CD4-positive, alpha-beta T cell treated with Interleukin-6 for 4 hours (primary cell): ENCODE data around the gene TACC2.
"Not testable (repeated sequence)": the region's sequence is repeated elsewhere in the genome, so short reads cannot be mapped to it uniquely, and the experiment has no call there.

ENCODE experiments used
- DNase-seq: peaks from one replicate; pipeline ENCODE4 v3.0.0-alpha.2; 2020; ENCODE audit warnings: mixed read lengths

TACC2 gene

GRCh38 chr10:122066337-122066939 lies 77.5 kb downstream of the TACC2 start:
- not testable (repeated sequence) for DNase-seq

GRCh38 chr10:122068844-122069243 lies 79.9 kb downstream of the TACC2 start:
- DNase-seq: no peak

GRCh38 chr10:122072491-122072890 lies 83.5 kb downstream of the TACC2 start:
- DNase-seq: no peak

- no peak for DNase-seq
Observed at GRCh38 chr10:122073508-122073907, 84.5 kb downstream of the TACC2 start.

GRCh38 chr10:122075171-122075570 lies 86.2 kb downstream of the TACC2 start:
- no peak for DNase-seq

- not testable (repeated sequence) for DNase-seq
Observed at GRCh38 chr10:122075876-122076275, 86.9 kb downstream of the TACC2 start.

- no peak for DNase-seq
Observed at GRCh38 chr10:122077311-122077875, 88.4 kb downstream of the TACC2 start.

GRCh38 chr10:122078326-122078725 lies 89.4 kb downstream of the TACC2 start:
- no peak for DNase-seq

GRCh38 chr10:122078965-122079795 lies 90.2 kb downstream of the TACC2 start:
- DNase-seq: no peak

GRCh38 chr10:122082616-122083477 lies 93.9 kb downstream of the TACC2 start:
- no peak for DNase-seq

GRCh38 chr10:122083478-122084025 lies 94.6 kb downstream of the TACC2 start:
- no peak for DNase-seq

- no peak for DNase-seq
Observed at GRCh38 chr10:122084286-122085041, 95.5 kb downstream of the TACC2 start.

GRCh38 chr10:122085423-122085911 lies 96.5 kb downstream of the TACC2 start:
- no peak for DNase-seq

- no peak for DNase-seq
Observed at GRCh38 chr10:122086416-122087240, 97.7 kb downstream of the TACC2 start.

GRCh38 chr10:122087436-122087835 lies 98.5 kb downstream of the TACC2 start:
- DNase-seq: no peak

GRCh38 chr10:122089311-122090017 lies 100.5 kb downstream of the TACC2 start:
- no peak for DNase-seq

- DNase-seq: no peak
Observed at GRCh38 chr10:122091722-122092121, 102.8 kb downstream of the TACC2 start.

GRCh38 chr10:122093076-122093475 lies 104.1 kb downstream of the TACC2 start:
- DNase-seq: no peak

- DNase-seq: not testable (repeated sequence)
Observed at GRCh38 chr10:122096181-122096580, 107.2 kb downstream of the TACC2 start.

- no peak for DNase-seq
Observed at GRCh38 chr10:122096705-122097104, 107.7 kb downstream of the TACC2 start.
